Uterus (tissue), 2 donors: ENCODE data around the gene RNASEH1.

Experiments
- CTCF ChIP-seq, 4 experiments: fragments of 200-600 bp in 2 of 4; fragments of 450-650 bp in 2 of 4; sonication (generic) in 2 of 4; IDR thresholded peaks; one replicate each; pipeline ENCODE4 v1.5.1; 2016 to 2019; ENCODE audit warnings: antibody characterized with exemption in 4 of 4, mild to moderate bottlenecking in 2 of 4, moderate library complexity in 1 of 4
- POLR2A ChIP-seq, 2 donors: fragments of 450-650 bp; IDR thresholded peaks; one replicate each; pipeline ENCODE4 v1.6.1; 2016; ENCODE audit warnings: antibody characterized with exemption in 2 of 2, mild to moderate bottlenecking in 1 of 2, moderate library complexity in 1 of 2

GRCh38 chr2:3601561-3602271 is 43.6 kb upstream of the RNASEH1 start:
- no peak for TF ChIP-seq POLR2A (IDR thresholded peaks at IDR 0.05)
- TF ChIP-seq CTCF (IDR thresholded peaks at IDR 0.05): no peak
